ENCODE measurements around the gene LOXL3.

LOXL3 gene, protein sequence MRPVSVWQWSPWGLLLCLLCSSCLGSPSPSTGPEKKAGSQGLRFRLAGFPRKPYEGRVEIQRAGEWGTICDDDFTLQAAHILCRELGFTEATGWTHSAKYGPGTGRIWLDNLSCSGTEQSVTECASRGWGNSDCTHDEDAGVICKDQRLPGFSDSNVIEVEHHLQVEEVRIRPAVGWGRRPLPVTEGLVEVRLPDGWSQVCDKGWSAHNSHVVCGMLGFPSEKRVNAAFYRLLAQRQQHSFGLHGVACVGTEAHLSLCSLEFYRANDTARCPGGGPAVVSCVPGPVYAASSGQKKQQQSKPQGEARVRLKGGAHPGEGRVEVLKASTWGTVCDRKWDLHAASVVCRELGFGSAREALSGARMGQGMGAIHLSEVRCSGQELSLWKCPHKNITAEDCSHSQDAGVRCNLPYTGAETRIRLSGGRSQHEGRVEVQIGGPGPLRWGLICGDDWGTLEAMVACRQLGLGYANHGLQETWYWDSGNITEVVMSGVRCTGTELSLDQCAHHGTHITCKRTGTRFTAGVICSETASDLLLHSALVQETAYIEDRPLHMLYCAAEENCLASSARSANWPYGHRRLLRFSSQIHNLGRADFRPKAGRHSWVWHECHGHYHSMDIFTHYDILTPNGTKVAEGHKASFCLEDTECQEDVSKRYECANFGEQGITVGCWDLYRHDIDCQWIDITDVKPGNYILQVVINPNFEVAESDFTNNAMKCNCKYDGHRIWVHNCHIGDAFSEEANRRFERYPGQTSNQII

DNA sequence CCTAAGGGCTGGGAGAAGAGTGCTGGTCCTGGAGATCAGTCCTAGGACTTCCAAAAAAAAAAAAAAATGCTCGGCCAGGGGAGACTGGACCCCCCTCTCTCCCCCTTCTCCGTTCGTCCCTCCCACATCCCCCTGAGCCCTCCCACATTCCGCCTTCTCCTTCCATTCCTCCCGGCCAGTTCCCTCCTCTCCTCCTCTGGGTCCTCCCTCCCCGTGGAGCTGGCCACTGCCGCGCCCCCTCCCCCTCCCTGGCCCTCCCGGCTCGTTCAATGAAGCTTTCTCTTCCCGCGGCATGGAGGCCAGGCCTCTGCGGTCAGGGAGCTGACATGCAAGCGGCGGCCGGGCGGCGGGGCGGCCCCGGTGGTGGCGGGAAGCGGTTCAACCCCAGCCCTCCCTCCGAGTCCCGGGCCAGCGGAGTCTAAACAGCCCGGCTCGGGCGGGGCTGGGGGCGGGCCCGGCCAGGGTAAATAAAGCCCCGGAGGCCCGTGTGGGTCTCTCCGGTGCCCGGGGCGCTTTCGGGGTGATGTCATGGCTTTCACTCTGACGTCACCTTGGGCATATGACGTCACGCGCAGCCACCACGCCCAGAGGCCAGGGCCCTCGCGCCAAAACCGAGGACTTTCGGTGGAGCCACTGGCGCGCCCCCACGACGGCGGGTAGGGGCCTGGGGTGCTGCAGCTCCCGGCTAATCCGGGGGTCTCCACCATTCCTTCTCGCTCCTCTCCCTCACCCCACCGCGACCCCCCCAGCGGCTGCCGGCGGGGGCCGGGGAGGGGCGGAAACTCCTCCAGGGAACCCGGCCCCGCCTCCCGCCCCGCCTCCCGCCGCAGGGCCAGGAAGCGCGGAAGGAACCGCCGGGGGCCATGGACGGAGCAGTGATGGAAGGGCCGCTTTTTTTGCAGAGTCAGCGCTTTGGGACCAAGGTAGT lies at the start of gene LOXL3, which contains the start of gene DOK1:
Gene LOXL3, minus strand, starts transcription at position 51 of the 928 bp plus-strand sequence. CDS start 1,308 bp downstream, outside the sequence.
Gene DOK1, plus strand, starts transcription at position 829 of the 928 bp plus-strand sequence. Its CDS starts 35 bp downstream, at position 864.
- peak; percentile 74 for DNase-seq (ENCODE audit: low read depth)

DNA sequence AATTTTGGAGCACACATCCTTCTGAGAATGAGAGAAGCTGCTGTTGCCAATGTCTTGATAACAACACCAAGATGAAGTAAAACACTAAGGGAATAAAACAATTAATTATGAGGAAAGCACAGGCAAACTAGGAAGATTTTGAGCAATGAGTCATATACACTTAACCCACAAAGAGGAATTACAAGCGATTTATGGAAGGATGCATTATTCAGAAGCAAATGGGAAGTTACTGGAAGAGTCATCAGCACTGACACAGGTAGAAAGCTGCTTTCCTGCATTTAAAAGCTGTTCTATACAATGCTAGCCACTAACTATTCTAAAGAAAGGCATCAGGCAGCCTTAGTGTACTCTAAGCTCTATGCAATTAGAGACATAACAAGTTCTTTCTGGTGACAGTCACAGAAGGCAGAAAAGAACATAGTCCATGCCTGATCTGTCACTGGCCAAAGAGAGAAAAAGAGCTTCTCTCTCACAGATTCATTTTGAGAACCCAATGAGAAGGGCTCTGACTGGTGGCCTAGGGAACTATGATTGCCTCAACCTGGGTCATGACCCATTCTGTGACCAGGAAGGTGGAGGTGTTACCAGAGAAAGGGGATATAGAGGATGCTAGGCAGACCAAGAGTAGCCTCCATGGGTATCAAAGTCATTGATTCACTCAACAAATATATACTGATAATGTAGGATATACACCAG lies 49.0 kb upstream of the LOXL3 start:
- DNase-seq (ENCODE audit: low read depth): no peak

DNA sequence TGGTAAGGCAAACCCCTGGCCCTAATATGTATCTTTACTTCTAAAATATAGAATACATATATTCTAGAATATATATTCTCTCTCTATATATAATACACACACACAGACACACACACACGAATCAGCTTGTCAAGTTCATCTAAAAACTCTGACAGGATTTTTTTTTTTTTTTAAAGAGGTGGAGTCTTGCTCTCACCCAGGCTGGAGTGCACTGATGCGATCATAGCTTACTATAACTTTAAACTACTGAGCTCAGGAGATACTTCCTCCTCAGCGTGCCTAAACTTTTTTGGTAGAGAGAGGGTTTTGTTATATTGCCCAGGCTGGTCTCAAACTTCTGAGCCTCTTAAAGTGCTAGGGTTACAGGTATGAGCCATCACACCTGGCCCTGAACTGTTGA lies 45.9 kb upstream of the LOXL3 start:
- no peak for DNase-seq (ENCODE audit: low read depth)

DNA sequence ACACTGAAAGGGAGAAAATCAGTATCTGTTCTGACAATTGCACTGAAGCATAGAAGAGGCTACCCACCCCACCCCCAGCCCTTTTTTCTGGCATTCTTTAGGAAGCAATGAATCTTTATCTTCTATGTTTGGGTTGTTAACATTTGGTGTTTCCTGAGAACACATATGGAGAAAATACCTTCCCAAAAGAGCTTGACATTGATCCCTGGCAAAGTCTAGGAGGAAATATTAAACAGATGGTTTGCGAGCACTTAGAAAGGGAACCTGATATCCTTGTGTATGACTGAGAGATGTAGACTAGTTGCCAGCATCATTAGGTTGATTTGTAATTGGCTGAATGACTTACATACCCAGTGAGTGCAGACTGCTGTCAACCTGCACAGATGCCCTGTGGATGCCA lies 43.7 kb upstream of the LOXL3 start:
- no peak for DNase-seq (ENCODE audit: low read depth)

DNA sequence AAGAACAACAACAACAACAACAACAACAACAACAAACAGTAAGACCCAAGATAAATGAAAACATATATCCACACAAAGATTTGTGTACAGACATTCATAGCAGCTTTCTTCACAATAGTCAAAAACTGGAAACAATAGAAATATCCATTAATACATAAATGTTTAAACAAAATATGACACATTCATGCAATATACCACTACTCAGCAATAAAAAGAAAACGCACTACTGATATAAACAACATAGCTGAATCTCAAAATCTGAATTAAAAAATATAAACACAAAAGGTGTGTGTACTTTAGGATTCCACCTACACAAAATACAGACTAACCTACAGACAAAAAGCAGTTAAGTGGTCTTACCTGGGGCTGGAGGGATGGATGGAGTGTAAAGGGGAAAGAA lies 42.8 kb upstream of the LOXL3 start:
- DNase-seq (ENCODE audit: low read depth): no peak

DNA sequence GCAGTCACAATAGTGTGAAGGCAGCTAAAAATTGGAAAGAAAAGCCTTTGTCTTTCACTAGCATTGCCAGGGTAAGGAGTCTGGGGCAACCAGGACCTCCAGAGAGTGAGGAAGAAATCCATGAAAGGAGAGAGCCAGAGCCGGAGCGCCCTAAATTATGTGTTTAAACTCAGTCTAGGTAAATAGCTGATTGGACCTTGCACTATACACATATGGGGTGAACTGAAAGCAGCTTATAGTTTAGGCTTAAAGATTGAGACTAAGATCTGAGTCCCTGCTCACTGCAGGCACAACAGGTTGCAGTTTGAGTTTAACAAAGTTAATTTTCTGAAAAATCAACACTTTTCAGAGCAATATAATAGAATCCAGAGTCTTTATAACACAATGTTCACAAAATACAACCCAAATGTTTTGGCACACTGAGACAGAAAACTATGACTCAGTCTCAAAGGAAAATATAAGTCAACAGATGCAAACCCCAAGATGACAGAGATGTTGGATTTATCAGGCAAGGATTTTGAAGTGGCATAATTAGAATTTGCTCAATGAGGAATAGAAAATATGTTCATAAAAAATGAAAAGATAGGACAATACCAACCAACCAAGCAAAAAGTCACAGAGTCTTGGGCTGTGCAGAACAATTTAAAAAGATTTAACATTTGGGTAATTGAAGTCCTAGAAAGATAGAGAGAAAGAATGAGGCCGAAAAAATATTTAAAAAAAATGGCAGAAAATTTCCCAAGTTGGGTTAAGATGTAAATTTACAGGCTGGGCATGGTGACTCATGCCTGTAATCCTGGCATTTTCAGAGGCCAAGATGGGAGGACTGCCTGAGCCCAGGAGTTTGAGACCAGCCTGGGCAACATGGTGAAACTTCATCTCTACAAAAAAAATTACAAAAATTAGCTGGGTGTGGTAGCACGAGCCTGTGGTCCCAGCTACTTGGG lies 40.4 kb upstream of the LOXL3 start:
- no peak for DNase-seq (ENCODE audit: low read depth)

DNA sequence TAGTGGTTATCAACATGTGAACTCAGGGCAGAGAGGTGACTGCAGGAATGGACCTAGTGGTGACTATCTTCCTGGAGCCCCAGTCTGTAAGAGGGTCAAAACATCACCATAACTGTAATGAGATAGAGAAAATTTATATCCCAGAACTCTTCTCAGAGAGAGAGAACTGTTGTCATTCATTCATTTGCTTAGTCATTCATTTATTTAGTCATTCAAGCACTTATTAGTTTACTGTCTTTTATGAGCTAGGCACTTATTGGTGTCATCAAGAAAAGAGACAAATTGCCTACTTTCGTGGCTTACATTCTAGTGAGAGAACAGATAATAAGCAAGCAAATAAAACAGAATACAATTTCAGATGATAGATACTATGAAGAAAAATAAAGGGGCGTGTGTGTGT lies 34.9 kb upstream of the LOXL3 start:
- DNase-seq (ENCODE audit: low read depth): no peak

DNA sequence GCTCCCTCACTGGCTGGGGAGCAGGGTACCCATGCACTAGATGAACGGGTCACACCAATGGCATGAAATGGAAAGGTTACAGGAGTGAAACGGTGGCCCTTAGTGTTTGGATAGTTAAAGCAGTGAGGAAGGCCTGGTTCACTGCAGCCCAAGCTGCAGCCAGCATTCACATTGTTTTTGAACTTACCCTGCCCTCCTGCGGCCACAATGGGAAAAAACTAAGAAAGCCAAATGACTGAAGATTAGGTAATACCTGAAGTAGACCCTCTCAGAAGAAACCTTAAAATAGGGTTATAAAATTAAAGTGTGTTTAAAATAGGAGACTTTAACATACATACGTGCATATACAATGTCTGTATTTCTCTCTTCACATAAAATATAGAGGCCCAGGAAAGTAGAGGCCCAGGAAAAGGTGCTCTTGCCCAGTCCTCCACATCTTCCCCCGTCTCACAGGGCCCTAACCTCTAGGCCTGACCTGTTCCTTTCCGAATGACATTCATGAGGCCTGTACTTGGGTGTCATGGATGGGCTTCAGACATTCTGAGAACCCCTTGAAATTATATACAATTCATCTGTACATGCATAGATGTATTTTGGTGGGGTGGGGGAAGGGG lies 34.0 kb upstream of the LOXL3 start:
- DNase-seq (ENCODE audit: low read depth): peak; percentile 20

DNA sequence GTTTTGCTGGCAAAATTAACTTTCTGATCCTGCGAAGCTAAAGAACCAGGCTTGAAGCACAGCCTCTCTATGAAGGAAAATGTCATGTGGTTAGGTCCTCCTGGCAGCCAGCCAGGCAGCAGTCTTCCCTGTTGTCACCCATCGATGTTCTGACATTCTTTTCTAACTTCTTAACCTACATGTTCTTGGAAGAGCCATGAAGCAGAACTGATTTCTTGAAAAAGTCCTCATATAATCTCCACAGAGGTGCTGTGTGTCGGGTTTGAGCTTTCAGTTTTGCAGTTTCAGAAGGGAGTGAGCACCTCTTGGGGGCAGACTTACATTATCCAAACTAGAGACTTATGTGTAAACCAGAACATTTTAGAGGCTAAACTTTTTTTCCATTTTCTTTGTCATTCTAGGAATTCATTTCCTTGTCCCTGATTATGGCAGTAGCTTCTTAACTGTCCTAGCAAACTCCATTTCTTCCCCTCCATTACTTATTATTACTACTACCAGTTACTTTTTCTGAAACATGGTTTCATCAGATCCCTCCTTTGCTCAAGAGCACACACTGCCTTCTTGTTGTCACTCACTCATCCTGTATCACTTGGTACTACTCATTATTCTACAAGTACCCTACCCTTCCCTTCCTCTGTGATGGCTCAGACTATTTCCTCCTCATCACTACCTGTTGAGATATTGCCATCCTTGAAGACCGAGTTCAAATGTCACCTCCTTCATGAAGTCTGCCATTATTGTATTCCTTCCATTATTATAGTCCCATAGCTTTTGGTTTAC lies 31.9 kb upstream of the LOXL3 start:
- DNase-seq (ENCODE audit: low read depth): no peak

DNA sequence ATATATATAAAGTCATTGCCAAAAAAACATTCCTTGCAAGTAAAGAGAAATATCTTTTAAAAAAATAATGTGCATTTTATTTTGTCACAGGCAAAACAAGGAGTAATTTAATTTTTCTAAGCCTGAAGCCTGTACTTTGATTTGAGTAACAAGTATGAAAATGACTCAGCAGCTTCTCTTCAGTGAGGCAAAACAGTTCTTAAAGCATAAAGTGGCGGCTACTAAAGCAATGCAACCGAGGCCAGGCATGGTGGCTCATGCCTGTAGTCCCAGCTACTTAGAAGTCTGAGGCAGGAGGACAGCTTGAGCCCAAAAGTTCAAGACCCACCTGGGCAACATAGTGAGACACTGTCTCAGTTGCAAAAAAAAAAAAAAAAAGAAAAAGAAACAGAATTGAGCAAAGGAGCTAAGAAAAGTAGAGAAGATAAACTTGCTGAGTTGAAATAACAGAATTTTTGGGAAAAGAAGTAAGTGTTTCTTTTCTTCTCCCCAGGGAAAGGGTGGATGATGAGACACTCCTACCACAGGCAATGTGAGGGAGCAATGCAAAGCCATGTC lies 30.4 kb upstream of the LOXL3 start:
- DNase-seq (ENCODE audit: low read depth): no peak

DNA sequence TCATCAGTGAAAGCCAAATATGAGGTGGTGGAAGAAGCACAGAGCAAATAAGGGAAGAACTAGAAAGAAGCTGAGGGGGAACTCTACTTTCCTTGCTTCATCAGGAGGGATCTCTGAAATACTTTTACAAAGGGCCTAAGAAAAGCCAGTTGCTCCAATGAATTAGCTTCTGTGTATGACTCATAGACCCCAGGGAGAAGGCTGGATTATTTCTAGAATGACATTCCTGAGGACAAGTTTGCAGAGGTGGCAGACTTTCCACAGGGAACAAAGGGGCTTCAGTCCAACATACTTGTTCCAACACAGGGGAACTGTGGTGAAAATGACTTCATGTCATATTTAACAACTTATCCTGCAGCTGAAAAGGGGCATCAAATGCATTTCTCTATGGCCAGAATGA lies 29.8 kb upstream of the LOXL3 start:
- DNase-seq (ENCODE audit: low read depth): no peak

DNA sequence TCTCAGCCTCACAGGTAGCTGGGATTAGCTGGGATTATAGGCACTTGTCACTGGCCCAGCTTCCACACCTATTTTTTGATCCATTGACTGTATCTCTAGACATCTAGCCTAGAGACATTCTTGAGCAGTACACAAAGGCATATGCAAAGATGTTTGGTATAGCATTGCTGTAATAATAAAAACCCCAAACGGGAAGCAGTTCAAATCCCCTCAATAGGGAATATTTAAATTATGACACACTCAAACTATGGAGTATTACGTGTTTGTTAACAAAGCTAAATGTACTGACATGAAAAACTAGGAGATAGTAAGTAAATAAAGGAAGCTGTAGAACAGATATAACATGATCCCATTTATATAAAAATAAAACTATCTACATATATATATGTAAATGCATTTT lies 28.4 kb upstream of the LOXL3 start:
- no peak for DNase-seq (ENCODE audit: low read depth)

DNA sequence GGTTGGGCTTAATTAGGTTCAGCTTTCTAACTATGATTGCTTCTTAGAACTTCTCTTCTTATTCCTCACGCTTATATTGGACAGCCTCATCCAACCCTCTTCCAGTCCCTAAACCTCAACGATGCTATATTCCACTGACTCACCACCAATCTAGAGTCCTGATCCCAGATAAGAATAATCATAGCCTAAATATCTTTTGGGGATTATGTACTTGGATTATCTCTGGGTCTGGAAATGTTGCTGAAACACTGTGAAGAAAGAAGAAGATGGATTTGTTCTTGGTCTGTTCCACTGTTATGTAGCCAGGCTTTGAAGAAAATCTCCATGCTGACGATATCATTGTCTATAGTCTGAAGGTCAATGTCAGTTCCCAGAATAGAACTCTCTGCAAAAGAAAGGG lies 27.7 kb upstream of the LOXL3 start:
- no peak for DNase-seq (ENCODE audit: low read depth)

DNA sequence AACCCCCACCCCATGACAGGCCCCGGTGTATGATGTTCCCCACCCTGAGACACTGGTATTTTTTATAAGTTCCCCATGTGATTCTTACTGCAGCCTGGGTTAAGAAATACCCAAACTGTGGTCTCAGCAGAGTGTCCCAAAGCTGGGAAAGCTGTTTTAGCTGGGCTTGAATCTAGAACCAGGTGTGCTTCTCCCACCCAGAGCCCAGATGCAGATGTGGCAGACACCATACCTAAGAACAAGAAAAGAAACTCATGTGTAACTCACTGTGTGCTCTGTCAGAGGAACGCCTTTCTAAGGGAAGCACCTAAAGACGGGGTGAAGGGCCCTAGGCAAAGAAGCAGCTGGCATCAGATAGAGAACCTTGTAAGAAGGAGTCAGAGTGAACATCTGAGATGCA lies 24.7 kb upstream of the LOXL3 start:
- no peak for DNase-seq (ENCODE audit: low read depth)

DNA sequence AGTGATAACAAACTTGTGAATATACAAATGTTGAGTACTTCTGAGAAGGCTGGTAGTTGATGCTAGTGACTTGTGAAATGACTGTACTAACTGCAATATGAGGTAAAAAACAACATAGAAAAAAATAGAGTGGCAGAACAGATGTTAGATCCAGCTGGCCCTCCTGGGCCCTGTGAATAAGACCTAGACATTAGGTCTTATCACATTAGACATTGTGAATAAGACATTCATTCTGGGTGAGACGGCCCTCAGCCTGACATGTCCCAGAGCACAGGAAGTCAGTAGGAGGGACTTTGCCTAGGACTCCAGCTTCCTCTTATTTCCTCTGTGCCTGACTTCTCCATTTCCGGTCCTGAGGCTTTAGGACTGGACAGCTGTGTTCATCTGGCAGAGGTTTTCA lies 23.7 kb upstream of the LOXL3 start:
- no peak for DNase-seq (ENCODE audit: low read depth)

DNA sequence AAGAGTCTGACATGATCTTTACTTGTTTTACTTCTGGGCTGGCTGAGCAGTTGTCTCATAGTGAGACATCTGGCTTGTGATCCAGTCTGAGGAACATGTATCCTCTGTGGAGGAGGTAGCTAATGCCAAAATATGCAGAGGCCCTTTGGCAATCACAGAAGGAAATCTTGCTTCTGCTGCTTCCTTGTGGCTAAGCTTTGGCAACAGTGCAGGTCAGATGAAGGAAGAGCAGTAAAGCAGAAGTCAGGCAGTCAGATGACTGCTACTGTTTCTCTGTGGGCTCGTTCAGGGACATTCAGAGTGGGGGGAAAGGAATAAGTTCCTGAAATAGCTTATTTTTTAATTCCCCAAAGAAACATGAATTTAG lies 23.1 kb upstream of the LOXL3 start:
- no peak for DNase-seq (ENCODE audit: low read depth)

DNA sequence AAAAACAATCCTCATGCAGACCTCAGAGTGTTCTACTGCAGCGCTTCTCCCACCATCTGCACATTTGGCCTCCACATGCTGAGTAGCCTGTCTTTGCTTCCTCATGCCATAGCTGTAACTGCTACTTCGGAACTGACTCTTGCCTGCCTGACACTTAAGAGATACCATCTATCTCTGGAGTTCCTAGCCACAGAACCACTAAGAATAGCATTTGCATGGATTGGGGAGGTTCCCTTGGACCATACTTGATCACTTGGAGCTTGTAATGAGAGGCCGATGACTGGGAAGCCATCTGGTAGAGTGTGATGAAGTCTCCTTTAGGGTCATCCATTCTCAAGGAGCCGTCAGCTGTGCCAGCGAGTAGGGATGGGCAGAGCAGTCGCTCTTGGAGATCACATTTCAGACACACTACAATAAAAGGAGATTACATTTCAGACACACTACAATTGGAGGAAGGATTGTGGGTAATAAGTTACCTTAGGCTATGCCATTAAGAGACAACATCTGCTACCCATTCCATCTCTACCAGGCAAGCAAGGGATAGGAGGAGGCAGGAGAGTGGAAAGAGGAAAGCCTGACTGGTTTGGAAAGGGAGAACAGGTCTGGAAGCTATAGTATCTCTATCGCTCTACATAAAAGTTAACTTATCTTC lies 22.6 kb upstream of the LOXL3 start:
- DNase-seq (ENCODE audit: low read depth): no peak

DNA sequence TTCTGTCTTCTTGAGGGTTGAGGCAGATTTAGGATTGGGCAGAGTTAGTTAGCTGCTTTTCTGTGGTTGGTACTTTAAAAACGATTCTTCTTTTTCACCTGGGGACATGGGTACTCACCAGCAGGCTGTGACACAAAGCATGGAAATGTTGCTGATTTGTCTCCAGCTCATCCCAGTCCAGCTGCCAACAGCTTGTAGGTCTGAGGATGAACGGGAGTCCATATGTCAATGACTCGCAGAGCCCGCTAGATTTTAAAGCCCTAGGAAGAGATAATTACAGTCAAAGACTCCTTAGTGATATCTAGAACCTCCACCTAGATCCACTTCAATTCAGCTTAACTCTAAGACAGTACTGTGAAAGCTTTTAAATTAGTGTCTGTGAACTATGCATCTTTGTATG lies 21.6 kb upstream of the LOXL3 start:
- no peak for DNase-seq (ENCODE audit: low read depth)

Measured in activated T-helper 9 cell treated with anti-CD3 and anti-CD28 coated beads, Interleukin-2, amount 50 U/mL, for 16 hours (primary cell).